ENCODE results near the gene CRABP1.

- TF ChIP-seq HDAC2 (IDR thresholded peaks at IDR 0.05) (no peak), TFCP2L1 (CRISPR knock-in tag; IDR thresholded peaks at IDR 0.05) (no peak), REST (IDR thresholded peaks at IDR 0.05) (no peak), MAZ (IDR thresholded peaks at IDR 0.05; ENCODE audit: borderline replicate concordance, low read depth, low read length) (no peak), FOSB (CRISPR knock-in tag; IDR thresholded peaks at IDR 0.05) (no peak), POLR2A (IDR thresholded peaks at IDR 0.05; ENCODE audit: low read length) (no peak), RAD21 (conservative IDR thresholded peaks at IDR 0.05 in 1 of 2, IDR thresholded peaks at IDR 0.05 in 1 of 2) (no peak), SREBF2 (IDR thresholded peaks at IDR 0.05) (no peak), MAFK (IDR thresholded peaks at IDR 0.05; ENCODE audit: partially characterized antibody) (no peak), KDM5A (IDR thresholded peaks at IDR 0.05) (no peak)
Observed at GRCh38 chr15:78382114-78382880, 42.1 kb downstream of the CRABP1 start.
